ENCODE measurements around the gene GPC5. TPM values are rescaled to one million over a fixed set of nuclear protein-coding genes. Genes with fewer than 3 reads are reported as not detected.
"Not testable (repeated sequence)": the region's sequence is repeated elsewhere in the genome, so short reads cannot be mapped to it uniquely, and the experiment has no call there.

The GPC5 gene
- total RNA-seq, 1 donor from 2014 or later: 0.28 TPM

- H3K9me3 Mint-ChIP-seq: peaks cover 22% of the 10 kb centered on the region
- no peak for DNase-seq (ENCODE audit: low read depth, low spot score)
- H3K36me3 Mint-ChIP-seq (ENCODE audit: low read depth): peaks cover 11% of the 10 kb centered on the region
- no peaks in the 10 kb centered on the region for H3K27me3 Mint-ChIP-seq (ENCODE audit: low read depth)
- no peak overlapping the region for H3K4me3 Mint-ChIP-seq
- H3K4me1 Mint-ChIP-seq: no peaks in the 10 kb centered on the region
- TF ChIP-seq CTCF (conservative IDR thresholded peaks at IDR 0.05): no peak
- no peak overlapping the region for H3K27ac Mint-ChIP-seq (ENCODE audit: unreplicated experiment)
Measured at GRCh38 chr13:91426913-91427312, 28.5 kb downstream of the GPC5 start.

- peaks cover 19% of the 10 kb centered on the region for H3K9me3 Mint-ChIP-seq
- not testable (repeated sequence) for H3K4me1 Mint-ChIP-seq
Measured at GRCh38 chr13:91438674-91439073, 40.3 kb downstream of the GPC5 start.

GRCh38 chr13:91450913-91451312, 52.5 kb downstream of the GPC5 start:
- H3K27me3 Mint-ChIP-seq (ENCODE audit: low read depth): no peaks in the 10 kb centered on the region
- H3K27ac Mint-ChIP-seq (ENCODE audit: unreplicated experiment): no peak overlapping the region
- no peaks in the 10 kb centered on the region for H3K36me3 Mint-ChIP-seq (ENCODE audit: low read depth)
- no peaks in the 10 kb centered on the region for H3K4me1 Mint-ChIP-seq
- H3K4me3 Mint-ChIP-seq: no peak overlapping the region
- no peaks in the 10 kb centered on the region for H3K9me3 Mint-ChIP-seq
- TF ChIP-seq CTCF (conservative IDR thresholded peaks at IDR 0.05): no peak
- DNase-seq (ENCODE audit: low read depth, low spot score): no peak

More at GRCh38 chr13:91438674-91439073, 40.3 kb downstream of the GPC5 start:
- not testable (repeated sequence) for H3K27me3 Mint-ChIP-seq (ENCODE audit: low read depth); H3K4me3 Mint-ChIP-seq; H3K27ac Mint-ChIP-seq (ENCODE audit: unreplicated experiment); DNase-seq (ENCODE audit: low read depth, low spot score); H3K36me3 Mint-ChIP-seq (ENCODE audit: low read depth)

- no peaks in the 10 kb centered on the region for H3K4me1 Mint-ChIP-seq
Measured at GRCh38 chr13:91454666-91455065, 56.2 kb downstream of the GPC5 start.

GRCh38 chr13:91456837-91457236, 58.4 kb downstream of the GPC5 start:
- no peak overlapping the region for H3K4me3 Mint-ChIP-seq
- no peaks in the 10 kb centered on the region for H3K36me3 Mint-ChIP-seq (ENCODE audit: low read depth)
- H3K27me3 Mint-ChIP-seq (ENCODE audit: low read depth): no peaks in the 10 kb centered on the region
- H3K4me1 Mint-ChIP-seq: no peaks in the 10 kb centered on the region
- no peaks in the 10 kb centered on the region for H3K9me3 Mint-ChIP-seq
- no peak overlapping the region for H3K27ac Mint-ChIP-seq (ENCODE audit: unreplicated experiment)
- no peak for DNase-seq (ENCODE audit: low read depth, low spot score)
- TF ChIP-seq CTCF (conservative IDR thresholded peaks at IDR 0.05): no peak

More at GRCh38 chr13:91454666-91455065, 56.2 kb downstream of the GPC5 start:
- H3K27ac Mint-ChIP-seq (ENCODE audit: unreplicated experiment): no peak overlapping the region
- H3K4me3 Mint-ChIP-seq: no peak overlapping the region
- TF ChIP-seq CTCF (conservative IDR thresholded peaks at IDR 0.05): no peak
- DNase-seq (ENCODE audit: low read depth, low spot score): no peak
- H3K9me3 Mint-ChIP-seq: no peaks in the 10 kb centered on the region
- H3K27me3 Mint-ChIP-seq (ENCODE audit: low read depth): no peaks in the 10 kb centered on the region
- H3K36me3 Mint-ChIP-seq (ENCODE audit: low read depth): no peaks in the 10 kb centered on the region

GRCh38 chr13:91459485-91459884, 61.1 kb downstream of the GPC5 start:
- Mint-ChIP-seq H3K27me3 (ENCODE audit: low read depth) (no peaks in the 10 kb centered on the region), H3K27ac (ENCODE audit: unreplicated experiment) (no peak overlapping the region), H3K4me1 (no peaks in the 10 kb centered on the region), H3K36me3 (ENCODE audit: low read depth) (no peaks in the 10 kb centered on the region), H3K4me3 (no peak overlapping the region), H3K9me3 (no peaks in the 10 kb centered on the region)
- DNase-seq (ENCODE audit: low read depth, low spot score): no peak
- no peak for TF ChIP-seq CTCF (conservative IDR thresholded peaks at IDR 0.05)
